A549 treated with DMSO at 1 μM for 4 hours (cell line): ENCODE data around the gene ZEB1. TPM values are rescaled to one million over a fixed set of nuclear protein-coding genes. Genes with fewer than 3 reads are reported as not detected.

ENCODE experiments used
- total RNA-seq: library from RNA; stranded (reverse); fragments of 200-300 nt; extraction: Qiagen RNA extraction; gene quantifications from 5 replicates; pipeline ENCODE4 v1.2.3, GENCODE V29; 2022; ENCODE audit warnings: low read depth

Gene ZEB1
- total RNA-seq = 8.7 to 12.7 TPM (median 11.2 TPM) in 5 replicates

DNA sequence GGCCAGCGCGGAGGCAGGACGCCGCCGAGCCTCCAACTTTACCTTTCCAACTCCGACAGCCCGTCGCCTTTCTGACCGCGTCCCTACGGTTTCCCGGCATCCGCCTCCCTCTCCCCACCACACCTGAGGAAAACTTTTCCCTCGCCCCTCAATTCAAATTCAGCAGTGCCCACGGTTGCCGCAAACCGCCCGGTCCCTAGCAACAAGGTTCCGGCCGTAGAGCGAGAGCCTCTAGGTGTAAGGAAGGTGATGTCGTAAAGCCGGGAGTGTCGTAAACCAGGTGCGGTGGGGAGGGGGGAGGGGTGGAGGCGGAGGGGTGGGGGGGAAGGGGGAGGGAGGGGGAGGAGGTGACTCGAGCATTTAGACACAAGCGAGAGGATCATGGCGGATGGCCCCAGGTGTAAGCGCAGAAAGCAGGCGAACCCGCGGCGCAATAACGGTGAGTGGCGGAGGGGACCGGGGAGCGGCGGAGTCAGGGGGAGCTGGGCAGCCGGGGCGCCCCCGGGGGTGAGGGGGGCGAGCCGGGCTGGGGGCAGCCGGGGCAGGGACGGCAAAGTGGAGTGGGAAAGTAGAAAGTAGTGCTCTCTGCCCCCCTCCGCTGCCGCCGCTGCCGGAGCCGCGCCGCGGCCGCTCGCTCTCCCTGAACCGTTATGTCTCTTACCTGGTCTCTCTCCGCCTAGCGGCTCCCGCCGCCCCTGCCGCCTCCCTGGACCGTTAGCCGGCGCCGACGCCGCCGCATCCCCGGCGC lies at the start of gene ZEB1:
Gene ZEB1 (plus strand): TSS at position 363 of the 748 bp plus-strand sequence. CDS start 19 bp downstream, at position 382.

